ENCODE measurements around the gene ZNF276. TPM values are rescaled to one million over a fixed set of nuclear protein-coding genes. Genes with fewer than 3 reads are reported as not detected.
A peak's percentile ranks its signal among the peaks of the same experiment; 100 is the strongest.
"Not testable (repeated sequence)": the region's sequence is repeated elsewhere in the genome, so short reads cannot be mapped to it uniquely, and the experiment has no call there.

ZNF276 gene
- polyA plus RNA-seq, 4 donors = 19.3 to 37.1 (median 28.2) TPM

DNA sequence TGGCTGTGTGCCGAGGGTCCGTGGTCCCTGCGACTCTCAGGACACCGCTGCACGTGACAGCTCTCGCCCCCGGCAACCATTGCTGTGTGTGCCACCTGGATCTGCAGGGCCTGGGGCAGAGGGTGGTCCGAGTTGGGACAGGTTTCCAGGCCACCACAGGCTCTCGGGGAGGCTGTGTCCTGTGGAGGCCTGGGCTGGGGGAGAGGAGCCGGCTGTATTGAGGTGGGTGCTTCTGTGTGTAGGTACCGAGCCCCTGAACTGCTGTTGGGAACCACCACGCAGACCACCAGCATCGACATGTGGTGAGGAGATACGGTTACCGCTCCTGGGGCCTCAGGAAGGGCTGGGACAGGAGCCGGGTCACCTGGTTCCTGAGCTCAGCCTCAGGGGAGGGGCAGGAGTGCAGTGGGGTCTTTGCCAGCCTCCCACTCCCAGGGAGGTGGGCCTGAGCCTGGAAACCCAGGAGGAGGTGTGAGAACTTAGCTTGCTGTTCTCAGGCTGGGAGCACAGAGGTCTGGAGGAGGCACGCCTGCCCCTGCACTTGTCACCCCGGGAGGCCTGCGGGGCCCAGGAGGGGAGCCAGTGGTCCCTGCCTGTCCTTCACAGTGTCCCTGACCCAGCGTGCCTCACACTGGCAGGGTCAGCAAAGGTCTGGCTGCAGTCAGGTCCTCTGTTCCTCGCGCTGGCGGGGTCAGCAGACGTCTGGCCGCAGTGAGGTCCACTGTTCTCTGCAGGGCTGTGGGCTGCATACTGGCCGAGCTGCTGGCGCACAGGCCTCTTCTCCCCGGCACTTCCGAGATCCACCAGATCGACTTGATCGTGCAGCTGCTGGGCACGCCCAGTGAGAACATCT lies 27.2 kb upstream of the ZNF276 start:
- H3K27me3 ChIP-seq (ENCODE audit: control insufficient read depth in 3 of 3, insufficient read depth in 3 of 3, low read length in 3 of 3) = no peaks in the 10 kb centered on the region
- no peak overlapping the region for H3K27ac ChIP-seq (ENCODE audit: low read depth in 1 of 3, low read length in 2 of 3)
- WGBS, 3 donors = 78 to 84% (median 79%) methylated on average over 29 to 32 of the region's 32 CpGs
- H3K9me3 ChIP-seq (ENCODE audit: control insufficient read depth in 2 of 2, insufficient read depth in 1 of 2, low read depth in 1 of 2, low read length in 1 of 2) = no peaks in the 10 kb centered on the region
- H3K36me3 ChIP-seq (ENCODE audit: control insufficient read depth in 3 of 3, insufficient read depth in 2 of 3, low read depth in 1 of 3, low read length in 3 of 3) = peaks cover 9 to 95% (median 14%) of the 10 kb centered on the region in 3 donors
- H3K4me1 ChIP-seq (ENCODE audit: control insufficient read depth in 3 of 3, insufficient read depth in 2 of 3, low read depth in 1 of 3, low read length in 2 of 3) = peaks cover 0 to 30% (median 0%) of the 10 kb centered on the region in 3 donors
- DNase-seq (no peak), FAIRE-seq (no peak)
- H3K4me3 ChIP-seq (ENCODE audit: low read depth in 1 of 3, low read length in 3 of 3) = no peak overlapping the region

DNA sequence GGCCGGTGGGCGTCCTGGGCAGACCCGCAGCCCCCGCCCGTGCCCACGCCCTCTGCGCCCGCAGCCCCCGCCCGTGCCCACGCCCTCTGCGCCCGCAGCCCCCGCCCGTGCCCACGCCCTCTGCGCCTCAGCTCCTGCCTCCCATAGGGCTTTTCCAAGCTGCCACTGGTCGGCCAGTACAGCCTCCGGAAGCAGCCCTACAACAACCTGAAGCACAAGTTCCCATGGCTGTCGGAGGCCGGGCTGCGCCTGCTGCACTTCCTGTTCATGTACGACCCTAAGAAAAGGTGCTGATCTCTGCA lies 26.6 kb upstream of the ZNF276 start:
- 35 to 70% (median 48%) methylated on average over 20 to 23 of the region's 23 CpGs for WGBS, 3 donors
- not testable (repeated sequence) for FAIRE-seq; H3K9me3 ChIP-seq (ENCODE audit: control insufficient read depth in 2 of 2, insufficient read depth in 1 of 2, low read depth in 1 of 2, low read length in 1 of 2); H3K4me3 ChIP-seq (ENCODE audit: low read depth in 1 of 3, low read length in 3 of 3); H3K27me3 ChIP-seq (ENCODE audit: control insufficient read depth in 3 of 3, insufficient read depth in 3 of 3, low read length in 3 of 3); DNase-seq
- peaks cover 9 to 95% (median 14%) of the 10 kb centered on the region in 3 donors for H3K36me3 ChIP-seq (ENCODE audit: control insufficient read depth in 3 of 3, insufficient read depth in 2 of 3, low read depth in 1 of 3, low read length in 3 of 3)
- peak overlapping the region in 2 of 3 donors; percentile 27 to 61 for H3K27ac ChIP-seq (ENCODE audit: low read depth in 1 of 3, low read length in 2 of 3)
- H3K4me1 ChIP-seq (ENCODE audit: control insufficient read depth in 3 of 3, insufficient read depth in 2 of 3, low read depth in 1 of 3, low read length in 2 of 3) = peaks cover 0 to 27% (median 0%) of the 10 kb centered on the region in 3 donors

DNA sequence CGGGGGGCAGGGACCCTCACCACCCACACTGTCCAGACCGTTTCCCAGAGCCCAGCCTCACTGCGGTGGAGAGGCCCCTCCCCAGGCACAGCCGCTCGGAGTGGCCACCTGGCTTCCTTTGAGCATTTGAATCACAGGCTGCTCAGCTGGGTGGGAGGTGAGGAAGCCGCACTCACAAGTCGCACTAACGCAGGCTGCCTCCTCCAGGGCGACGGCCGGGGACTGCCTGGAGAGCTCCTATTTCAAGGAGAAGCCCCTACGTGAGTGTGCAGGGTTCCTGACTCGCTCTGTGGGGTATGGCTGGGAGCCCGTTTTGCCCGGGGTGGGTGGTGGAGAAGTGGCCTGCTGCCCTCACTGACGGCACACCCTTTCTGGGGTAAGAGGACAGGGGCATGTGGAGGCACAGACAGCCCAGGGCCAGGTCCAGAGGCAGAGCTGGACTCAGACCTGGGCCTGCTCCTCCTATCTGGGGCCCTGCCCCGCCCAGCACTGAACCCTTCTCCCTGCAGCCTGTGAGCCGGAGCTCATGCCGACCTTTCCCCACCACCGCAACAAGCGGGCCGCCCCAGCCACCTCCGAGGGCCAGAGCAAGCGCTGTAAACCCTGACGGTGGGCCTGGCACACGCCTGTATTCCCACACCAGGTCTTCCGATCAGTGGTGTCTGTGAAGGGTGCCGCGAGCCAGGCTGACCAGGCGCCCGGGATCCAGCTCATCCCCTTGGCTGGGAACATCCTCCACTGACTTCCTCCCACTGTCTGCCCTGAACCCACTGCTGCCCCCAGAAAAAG lies 26.1 kb upstream of the ZNF276 start:
- H3K4me3 ChIP-seq (ENCODE audit: low read depth in 1 of 3, low read length in 3 of 3) = no peak overlapping the region
- peaks cover 9 to 92% (median 11%) of the 10 kb centered on the region in 3 donors for H3K36me3 ChIP-seq (ENCODE audit: control insufficient read depth in 3 of 3, insufficient read depth in 2 of 3, low read depth in 1 of 3, low read length in 3 of 3)
- no peaks in the 10 kb centered on the region for H3K9me3 ChIP-seq (ENCODE audit: control insufficient read depth in 2 of 2, insufficient read depth in 1 of 2, low read depth in 1 of 2, low read length in 1 of 2)
- H3K4me1 ChIP-seq (ENCODE audit: control insufficient read depth in 3 of 3, insufficient read depth in 2 of 3, low read depth in 1 of 3, low read length in 2 of 3) = peaks cover 0 to 31% (median under 1%) of the 10 kb centered on the region in 3 donors
- FAIRE-seq = no peak
- WGBS, 3 donors = 64 to 80% (median 73%) methylated on average over 30 to 31 of the region's 31 CpGs
- H3K27me3 ChIP-seq (ENCODE audit: control insufficient read depth in 3 of 3, insufficient read depth in 3 of 3, low read length in 3 of 3) = no peaks in the 10 kb centered on the region
- peak; percentile 69 to 78 for DNase-seq
- peak overlapping the region in 2 of 3 donors; percentile 27 to 61 for H3K27ac ChIP-seq (ENCODE audit: low read depth in 1 of 3, low read length in 2 of 3)

DNA sequence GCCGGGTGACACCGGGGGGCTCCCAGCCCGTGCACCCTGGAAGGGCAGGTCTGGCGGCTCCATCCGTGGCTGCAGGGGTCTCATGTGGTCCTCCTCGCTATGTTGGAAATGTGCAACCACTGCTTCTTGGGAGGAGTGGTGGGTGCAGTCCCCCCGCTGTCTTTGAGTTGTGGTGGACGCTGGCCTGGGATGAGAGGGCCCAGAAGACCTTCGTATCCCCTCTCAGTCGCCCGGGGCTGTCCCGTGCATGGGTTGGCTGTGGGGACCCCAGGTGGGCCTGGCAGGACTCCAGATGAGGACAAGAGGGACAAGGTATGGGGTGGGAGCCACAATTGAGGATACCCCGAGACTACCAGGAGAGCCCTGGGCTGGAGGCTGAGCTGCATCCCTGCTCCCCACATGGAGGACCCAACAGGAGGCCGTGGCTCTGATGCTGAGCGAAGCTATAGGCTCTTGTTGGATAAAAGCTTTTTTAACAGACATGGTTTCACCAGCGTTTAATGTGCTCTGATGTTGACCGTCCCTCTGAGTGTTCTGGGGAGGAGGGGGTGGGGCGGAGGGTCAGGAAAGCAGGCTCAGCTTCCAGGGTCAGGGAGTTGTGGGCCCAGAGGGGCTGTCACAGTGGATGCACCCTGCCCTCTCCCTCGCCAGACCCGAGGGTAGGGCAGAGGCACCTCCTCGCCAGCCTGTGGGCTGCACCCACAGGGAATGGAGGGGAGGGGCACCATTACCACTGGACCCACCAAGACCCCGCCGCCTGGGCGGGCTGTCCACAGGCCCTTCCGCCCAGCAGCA lies 25.3 kb upstream of the ZNF276 start:
- H3K4me1 ChIP-seq (ENCODE audit: control insufficient read depth in 3 of 3, insufficient read depth in 2 of 3, low read depth in 1 of 3, low read length in 2 of 3) = peaks cover 1 to 35% (median 3%) of the 10 kb centered on the region in 3 donors
- WGBS, 3 donors = 73 to 78% (median 75%) methylated on average over 25 of the region's 25 CpGs
- H3K9me3 ChIP-seq (ENCODE audit: control insufficient read depth in 2 of 2, insufficient read depth in 1 of 2, low read depth in 1 of 2, low read length in 1 of 2) = no peaks in the 10 kb centered on the region
- FAIRE-seq (no peak), DNase-seq (no peak)
- H3K36me3 ChIP-seq (ENCODE audit: control insufficient read depth in 3 of 3, insufficient read depth in 2 of 3, low read depth in 1 of 3, low read length in 3 of 3) = peaks cover 9 to 85% (median 11%) of the 10 kb centered on the region in 3 donors
- no peaks in the 10 kb centered on the region for H3K27me3 ChIP-seq (ENCODE audit: control insufficient read depth in 3 of 3, insufficient read depth in 3 of 3, low read length in 3 of 3)
- H3K4me3 ChIP-seq (ENCODE audit: low read depth in 1 of 3, low read length in 3 of 3) = no peak overlapping the region
- peak overlapping the region in 2 of 3 donors; percentile 24 to 28 for H3K27ac ChIP-seq (ENCODE audit: low read depth in 1 of 3, low read length in 2 of 3)

DNA sequence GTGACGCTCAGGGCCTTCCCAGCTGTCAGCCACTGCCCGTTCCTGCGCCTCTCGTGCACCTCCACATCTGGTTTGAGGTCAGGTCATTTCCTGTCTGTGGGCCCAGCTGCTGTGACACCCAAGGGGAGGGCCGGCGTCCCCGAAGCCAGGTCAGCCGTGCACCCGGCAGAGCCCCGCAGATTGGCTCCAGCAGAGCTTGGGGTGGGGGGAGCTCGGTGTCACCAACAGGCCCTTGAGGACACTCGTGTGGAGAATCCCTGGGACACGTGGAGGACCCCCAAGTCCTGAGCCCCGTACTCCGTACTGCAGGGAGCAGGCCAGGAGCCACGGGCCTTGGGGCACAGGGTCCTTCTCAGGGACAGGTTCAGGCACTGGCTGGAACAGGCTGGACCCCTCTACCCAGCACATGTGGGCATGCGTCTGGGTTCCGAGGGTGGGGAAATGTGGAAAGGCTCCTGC lies 24.6 kb upstream of the ZNF276 start:
- no peaks in the 10 kb centered on the region for H3K27me3 ChIP-seq (ENCODE audit: control insufficient read depth in 3 of 3, insufficient read depth in 3 of 3, low read length in 3 of 3)
- peaks cover 9 to 79% (median 11%) of the 10 kb centered on the region in 3 donors for H3K36me3 ChIP-seq (ENCODE audit: control insufficient read depth in 3 of 3, insufficient read depth in 2 of 3, low read depth in 1 of 3, low read length in 3 of 3)
- no peak overlapping the region for H3K4me3 ChIP-seq (ENCODE audit: low read depth in 1 of 3, low read length in 3 of 3)
- peaks cover 1 to 35% (median 3%) of the 10 kb centered on the region in 3 donors for H3K4me1 ChIP-seq (ENCODE audit: control insufficient read depth in 3 of 3, insufficient read depth in 2 of 3, low read depth in 1 of 3, low read length in 2 of 3)
- no peaks in the 10 kb centered on the region for H3K9me3 ChIP-seq (ENCODE audit: control insufficient read depth in 2 of 2, insufficient read depth in 1 of 2, low read depth in 1 of 2, low read length in 1 of 2)
- FAIRE-seq (no peak), DNase-seq (no peak)
- H3K27ac ChIP-seq (ENCODE audit: low read depth in 1 of 3, low read length in 2 of 3) = peak overlapping the region in 2 of 3 donors; percentile 24 to 49
- 59 to 72% (median 59%) methylated on average over 14 to 18 of the region's 18 CpGs for WGBS, 3 donors

DNA sequence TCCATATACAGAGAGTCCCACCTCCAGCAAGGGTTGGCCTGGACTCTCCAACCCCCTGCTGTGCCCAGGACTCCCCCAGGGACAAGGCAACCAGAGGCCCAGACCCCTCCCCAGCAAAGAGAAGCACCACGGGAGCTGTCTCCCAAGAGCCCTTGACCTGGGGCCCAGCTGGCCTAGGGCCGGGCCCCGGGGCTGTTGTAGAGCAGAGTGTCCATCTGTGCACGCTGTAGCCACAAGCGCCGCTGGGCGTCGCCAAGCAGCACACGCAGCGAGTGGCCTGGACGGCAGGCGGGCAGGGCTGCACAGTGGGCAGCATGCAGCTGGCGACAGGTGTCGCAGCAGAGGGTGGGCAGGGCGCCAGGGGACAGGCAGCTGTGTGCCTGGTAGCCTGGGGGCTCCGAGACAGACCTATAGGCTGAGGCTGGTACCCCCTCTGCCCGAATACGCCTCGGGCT lies 24.1 kb upstream of the ZNF276 start:
- DNase-seq = no peak
- Histone ChIP-seq H3K27me3 (ENCODE audit: control insufficient read depth in 3 of 3, insufficient read depth in 3 of 3, low read length in 3 of 3) (no peaks in the 10 kb centered on the region), H3K36me3 (ENCODE audit: control insufficient read depth in 3 of 3, insufficient read depth in 2 of 3, low read depth in 1 of 3, low read length in 3 of 3) (peaks cover 5 to 74% (median 9%) of the 10 kb centered on the region in 3 donors), H3K4me3 (ENCODE audit: low read depth in 1 of 3, low read length in 3 of 3) (no peak overlapping the region), H3K4me1 (ENCODE audit: control insufficient read depth in 3 of 3, insufficient read depth in 2 of 3, low read depth in 1 of 3, low read length in 2 of 3) (peaks cover 1 to 38% (median 4%) of the 10 kb centered on the region in 3 donors), H3K27ac (ENCODE audit: low read depth in 1 of 3, low read length in 2 of 3) (no peak overlapping the region), H3K9me3 (ENCODE audit: control insufficient read depth in 2 of 2, insufficient read depth in 1 of 2, low read depth in 1 of 2, low read length in 1 of 2) (no peaks in the 10 kb centered on the region)
- FAIRE-seq = no peak
- WGBS, 3 donors = 80 to 88% (median 88%) methylated on average over 16 to 19 of the region's 19 CpGs

DNA sequence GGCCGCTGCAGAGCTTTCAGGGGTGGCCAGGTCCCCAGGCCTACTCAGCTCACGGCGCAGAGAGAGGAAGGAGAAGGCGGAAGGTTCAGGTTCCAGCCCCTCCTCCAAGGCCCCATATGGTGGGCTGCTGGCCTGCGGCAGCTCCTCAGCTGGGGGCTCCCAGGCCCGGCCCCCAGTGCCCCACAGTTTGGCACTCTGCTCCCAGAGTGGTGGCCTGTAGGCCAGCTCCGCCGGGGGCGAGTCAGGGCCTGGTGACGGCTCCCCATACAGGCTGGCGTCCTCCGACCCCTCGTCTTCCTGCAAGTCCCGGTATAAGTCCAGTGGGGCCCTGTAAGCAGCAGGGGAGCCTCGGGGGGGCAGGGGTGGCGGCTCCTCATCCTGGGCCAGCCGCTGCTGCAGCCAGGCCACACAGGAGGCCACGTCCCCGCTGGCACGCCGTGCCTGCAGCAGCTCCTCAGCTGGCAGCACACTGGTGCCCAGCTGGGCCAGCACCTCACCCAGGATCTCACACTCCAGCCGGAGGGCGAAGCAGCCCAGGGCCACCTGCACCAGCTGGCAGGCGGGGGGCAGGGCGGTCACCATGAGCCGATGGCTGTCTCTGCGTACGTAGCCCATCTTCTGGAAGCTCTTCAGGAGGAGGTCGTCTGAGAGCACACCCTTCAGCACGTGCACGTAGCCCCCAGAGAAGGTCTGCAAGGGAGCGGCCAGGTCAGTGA lies 23.6 kb upstream of the ZNF276 start:
- no peaks in the 10 kb centered on the region for H3K9me3 ChIP-seq (ENCODE audit: control insufficient read depth in 2 of 2, insufficient read depth in 1 of 2, low read depth in 1 of 2, low read length in 1 of 2)
- peak in 1 of 2 donors; percentile 7 for DNase-seq
- H3K36me3 ChIP-seq (ENCODE audit: control insufficient read depth in 3 of 3, insufficient read depth in 2 of 3, low read depth in 1 of 3, low read length in 3 of 3) = peaks cover 5 to 68% (median 7%) of the 10 kb centered on the region in 3 donors
- H3K4me3 ChIP-seq (ENCODE audit: low read depth in 1 of 3, low read length in 3 of 3) = no peak overlapping the region
- WGBS, 3 donors = 87 to 91% (median 90%) methylated on average over 26 to 32 of the region's 32 CpGs
- no peak for FAIRE-seq
- no peaks in the 10 kb centered on the region for H3K27me3 ChIP-seq (ENCODE audit: control insufficient read depth in 3 of 3, insufficient read depth in 3 of 3, low read length in 3 of 3)
- H3K4me1 ChIP-seq (ENCODE audit: control insufficient read depth in 3 of 3, insufficient read depth in 2 of 3, low read depth in 1 of 3, low read length in 2 of 3) = peaks cover 1 to 42% (median 6%) of the 10 kb centered on the region in 3 donors
- H3K27ac ChIP-seq (ENCODE audit: low read depth in 1 of 3, low read length in 2 of 3) = no peak overlapping the region
